Thyroid gland (tissue), 4 donors: ENCODE data around the gene SURF1. TPM values are rescaled to one million over a fixed set of nuclear protein-coding genes. Genes with fewer than 3 reads are reported as not detected.

Experiments
- DNase-seq, 2 donors: peaks; one replicate each; pipeline ENCODE4 v3.0.0-alpha.2; 2019
- H3K27ac ChIP-seq, 3 donors: fragments of 200-600 bp; sonication (generic); 1 replicate in 2 of 3; 2 replicates in 1 of 3; pipeline ENCODE4 v1.5.1; 2016 to 2019; ENCODE audit warnings: mild to moderate bottlenecking in 1 of 3, moderate library complexity in 1 of 3
- H3K27me3 ChIP-seq: fragments of 200-600 bp; sonication (generic); one replicate; pipeline ENCODE4 v1.5.1; 2019
- H3K36me3 ChIP-seq, 2 donors: fragments of 200-600 bp; sonication (generic); one replicate each; pipeline ENCODE4 v1.5.1; 2016 to 2019
- H3K4me1 ChIP-seq, 2 donors: fragments of 200-600 bp; sonication (generic); one replicate each; pipeline ENCODE4 v1.5.1; 2017 to 2019
- H3K4me3 ChIP-seq, 3 donors: fragments of 200-600 bp; sonication (generic); replicated peaks in 1 of 3; 1 replicate in 2 of 3; 2 replicates in 1 of 3; pipeline ENCODE4 v1.5.1; 2016; ENCODE audit warnings: mild to moderate bottlenecking in 1 of 3
- H3K9me3 ChIP-seq: fragments of 200-600 bp; sonication (generic); one replicate; pipeline ENCODE4 v1.5.1; 2017
- CTCF ChIP-seq, 6 experiments: fragments of 200-600 bp in 3 of 6; fragments of 450-650 bp in 3 of 6; sonication (generic) in 3 of 6; IDR thresholded peaks; one replicate each; pipeline ENCODE4 v1.5.1; 2016 to 2019; ENCODE audit warnings: antibody characterized with exemption in 6 of 6, mild to moderate bottlenecking in 2 of 6, inconsistent platforms in 1 of 6, moderate library complexity in 1 of 6
- POLR2A ChIP-seq, 2 donors: fragments of 450-650 bp; IDR thresholded peaks; one replicate each; pipeline ENCODE4 v1.6.1; 2017; ENCODE audit warnings: antibody characterized with exemption in 2 of 2, mild to moderate bottlenecking in 2 of 2, moderate library complexity in 1 of 2
- WGBS, 2 donors: methylation state at CpG; one replicate each; pipeline ENCODE4 v1.1.5; 2017; 5-methylcytosine and 5-hydroxymethylcytosine counted together
- intact Hi-C: fragments of 100-400 bp; cut with DNase I; formaldehyde crosslinking; loops from one replicate; pipeline ENCODE4 v1.15.1; 2023
- total RNA-seq, 4 donors: library from RNA; depleted of rRNA; stranded (reverse); fragments of >200 nt; gene quantifications; one replicate each; pipeline ENCODE4 v1.2.3, GENCODE V29; 2016

SURF1 gene
- total RNA-seq, 4 donors from 2014 or later = 51.5 to 82.7 (median 64.7) TPM

- H3K36me3 ChIP-seq = peaks cover 26 to 34% of the 10 kb centered on the region in 2 donors
- no peaks in the 10 kb centered on the region for H3K27me3 ChIP-seq
- no peak for DNase-seq
- peaks cover 29 to 62% of the 10 kb centered on the region in 2 donors for H3K4me1 ChIP-seq
- H3K4me3 ChIP-seq = no peak overlapping the region
- intact Hi-C loops = no loop called here
- WGBS, 2 donors = 83 to 86% methylated on average over 6 of the region's 6 CpGs
- no peaks in the 10 kb centered on the region for H3K9me3 ChIP-seq
- no peak overlapping the region for H3K27ac ChIP-seq
- TF ChIP-seq CTCF (IDR thresholded peaks at IDR 0.05) (no peak), POLR2A (IDR thresholded peaks at IDR 0.05) (no peak)
These were observed 13.1 kb upstream of the SURF1 start for GRCh38 chr9:133369422-133369821.

DNA sequence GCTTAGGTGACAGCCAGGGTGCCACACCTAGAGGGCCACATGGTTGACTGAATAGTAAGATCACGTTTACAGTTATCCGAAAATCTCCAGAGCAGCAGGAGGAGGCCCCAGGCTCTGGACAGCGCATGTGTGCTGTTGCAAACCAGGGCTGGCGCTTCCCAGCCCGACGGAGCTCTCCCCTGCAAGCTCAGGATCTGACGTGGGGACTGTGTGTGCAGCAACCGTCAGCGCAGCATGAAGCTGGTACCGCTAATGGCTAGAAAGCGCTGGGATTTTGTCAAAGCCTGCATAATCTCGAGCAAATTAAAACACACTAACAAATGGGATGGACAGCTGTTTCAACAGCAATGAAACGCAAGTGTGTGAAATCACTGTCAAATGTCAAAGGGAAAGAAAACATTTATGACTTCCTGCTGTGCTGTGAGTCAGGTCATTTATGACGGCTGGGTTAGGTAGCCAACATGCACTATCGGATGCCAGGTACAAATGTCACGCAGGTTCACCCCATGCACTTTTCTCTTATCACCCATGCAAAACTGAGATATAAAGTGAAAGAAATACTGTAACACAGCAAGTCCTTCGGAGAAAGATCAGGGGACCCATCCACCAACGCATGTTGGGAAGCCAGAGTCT is 12.1 kb upstream of the SURF1 start:
- Histone ChIP-seq H3K4me1 (peaks cover 23 to 54% of the 10 kb centered on the region in 2 donors), H3K9me3 (no peaks in the 10 kb centered on the region), H3K27me3 (no peaks in the 10 kb centered on the region), H3K36me3 (peaks cover 30 to 44% of the 10 kb centered on the region in 2 donors), H3K4me3 (no peak overlapping the region), H3K27ac (no peak overlapping the region)
- WGBS, 2 donors = 71 to 77% methylated on average over 17 to 18 of the region's 18 CpGs
- no peak for DNase-seq
- no peak for TF ChIP-seq POLR2A (IDR thresholded peaks at IDR 0.05)
- no peak for TF ChIP-seq CTCF (IDR thresholded peaks at IDR 0.05)
- intact Hi-C loops = no loop called here

DNA sequence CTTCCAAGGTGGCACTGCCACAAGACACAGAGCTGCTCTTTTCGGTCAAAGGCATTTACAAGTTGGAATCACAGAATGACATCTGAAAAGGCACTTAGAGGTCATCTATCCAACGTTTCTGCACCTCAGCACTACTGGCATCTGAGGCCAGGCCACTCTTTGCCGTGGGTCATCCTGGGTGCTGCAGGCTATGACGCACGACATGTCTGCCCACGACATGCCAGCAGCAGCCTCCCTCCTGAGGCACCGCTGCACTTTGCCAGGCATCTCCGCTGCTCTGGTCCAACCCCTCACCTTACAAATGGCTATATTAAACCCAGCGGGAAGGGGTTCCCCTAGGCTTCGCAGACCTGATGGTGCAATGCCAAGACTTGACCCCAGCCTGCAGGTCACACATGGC is 11.5 kb upstream of the SURF1 start:
- Histone ChIP-seq H3K27me3 (no peaks in the 10 kb centered on the region), H3K4me3 (no peak overlapping the region), H3K36me3 (peaks cover 34 to 44% of the 10 kb centered on the region in 2 donors), H3K27ac (no peak overlapping the region), H3K4me1 (peaks cover 18 to 48% of the 10 kb centered on the region in 2 donors), H3K9me3 (no peaks in the 10 kb centered on the region)
- DNase-seq = no peak
- TF ChIP-seq CTCF (IDR thresholded peaks at IDR 0.05) = no peak
- 71 to 83% methylated on average over 10 of the region's 10 CpGs for WGBS, 2 donors
- intact Hi-C loops = no loop called here

DNA sequence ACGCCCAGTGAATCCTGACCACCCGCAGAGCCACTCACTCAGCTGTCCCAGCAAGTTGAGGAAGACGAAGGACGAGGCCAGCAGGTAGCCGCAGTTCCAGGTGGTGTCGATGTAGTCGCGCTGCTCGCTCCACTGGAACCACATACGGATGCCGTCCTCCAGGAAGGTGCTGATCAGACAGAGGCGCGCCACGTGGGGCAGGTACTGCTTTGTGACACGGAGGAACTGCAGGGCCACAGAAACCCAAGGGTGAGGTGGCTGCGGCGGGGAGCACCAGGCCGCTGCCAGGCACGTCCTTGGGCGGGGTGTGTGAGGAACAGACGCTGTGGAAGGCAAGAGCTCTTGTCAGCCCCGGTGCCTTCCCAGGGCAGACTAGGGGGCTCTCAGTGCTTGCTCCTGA is 10.9 kb upstream of the SURF1 start:
- Histone ChIP-seq H3K27ac (no peak overlapping the region), H3K4me3 (no peak overlapping the region), H3K9me3 (no peaks in the 10 kb centered on the region), H3K27me3 (no peaks in the 10 kb centered on the region), H3K36me3 (peaks cover 40 to 47% of the 10 kb centered on the region in 2 donors), H3K4me1 (peaks cover 15 to 42% of the 10 kb centered on the region in 2 donors)
- TF ChIP-seq POLR2A (IDR thresholded peaks at IDR 0.05) (no peak), CTCF (IDR thresholded peaks at IDR 0.05) (no peak)
- intact Hi-C loops = no loop called here
- no peak for DNase-seq
- WGBS, 2 donors = 88 to 92% methylated on average over 8 to 19 of the region's 22 CpGs

DNA sequence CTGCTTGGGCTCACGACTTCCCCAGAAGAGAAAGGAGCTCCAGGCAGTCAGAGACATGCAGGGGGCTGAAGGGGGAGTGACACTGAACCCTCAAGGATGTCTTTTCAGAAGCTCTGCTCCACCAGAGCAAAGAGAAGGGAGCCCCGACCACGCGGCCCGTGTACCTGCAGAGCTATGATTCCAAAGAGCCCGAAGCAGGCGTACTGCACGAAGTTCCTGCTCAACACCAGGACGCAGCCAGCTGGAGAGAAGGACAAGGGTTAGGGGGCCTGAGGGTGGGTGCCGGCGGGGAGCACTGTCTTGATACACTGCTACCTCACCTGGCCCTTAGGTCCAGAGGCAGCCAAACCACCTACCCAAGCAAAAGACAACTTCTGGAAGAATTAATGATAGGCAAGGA is 10.1 kb upstream of the SURF1 start:
- Histone ChIP-seq H3K27ac (no peak overlapping the region), H3K9me3 (no peaks in the 10 kb centered on the region), H3K27me3 (no peaks in the 10 kb centered on the region), H3K4me3 (no peak overlapping the region), H3K4me1 (peaks cover 7 to 34% of the 10 kb centered on the region in 2 donors), H3K36me3 (peaks cover 46 to 55% of the 10 kb centered on the region in 2 donors)
- WGBS, 2 donors = 94 to 95% methylated on average over 11 of the region's 11 CpGs
- no peak for TF ChIP-seq POLR2A (IDR thresholded peaks at IDR 0.05)
- no peak for TF ChIP-seq CTCF (IDR thresholded peaks at IDR 0.05)
- intact Hi-C loops = no loop called here
- DNase-seq = no peak
